Osteocyte (in vitro differentiated cells): ENCODE results near the gene AGMO. TPM values are rescaled to one million over a fixed set of nuclear protein-coding genes. Genes with fewer than 3 reads are reported as not detected.

Experiments
- DNase-seq: peaks from one replicate; pipeline ENCODE4 v3.0.0; 2021; ENCODE audit warnings: mixed read lengths; ENCODE audit not compliant: unreplicated experiment; ENCODE audit errors: extremely low spot score
- H3K27ac Mint-ChIP-seq: one replicate; pipeline ENCODE4 v1.8.0; 2021; ENCODE audit warnings: mild to moderate bottlenecking, mixed read lengths; ENCODE audit not compliant: unreplicated experiment
- H3K27me3 Mint-ChIP-seq: one replicate; pipeline ENCODE4 v1.8.0; 2021; ENCODE audit warnings: mixed read lengths; ENCODE audit not compliant: unreplicated experiment
- H3K36me3 Mint-ChIP-seq: one replicate; pipeline ENCODE4 v1.8.0; 2021; ENCODE audit warnings: mixed read lengths; ENCODE audit not compliant: unreplicated experiment
- H3K4me1 Mint-ChIP-seq: one replicate; pipeline ENCODE4 v1.8.0; 2021; ENCODE audit warnings: mixed read lengths; ENCODE audit not compliant: unreplicated experiment
- H3K4me3 Mint-ChIP-seq: one replicate; pipeline ENCODE4 v1.8.0; 2021; ENCODE audit warnings: mild to moderate bottlenecking, moderate library complexity, mixed read lengths; ENCODE audit not compliant: unreplicated experiment
- H3K9me3 Mint-ChIP-seq: one replicate; pipeline ENCODE4 v1.8.0; 2021; ENCODE audit warnings: mixed read lengths; ENCODE audit not compliant: unreplicated experiment
- CTCF ChIP-seq: fragments of 200-600 bp; sonication (generic); IDR thresholded peaks from 2 replicates; pipeline ENCODE4 v1.5.0; 2021; ENCODE audit warnings: antibody characterized with exemption, mild to moderate bottlenecking, moderate library complexity
- total RNA-seq: library from RNA; stranded (reverse); gene quantifications from 2 replicates; pipeline ENCODE4 v1.2.1, GENCODE V29; 2021

Gene AGMO
- total RNA-seq, 1 donor from 2014 or later: 1.7 TPM

GRCh38 chr7:15396210-15397158 is 165.3 kb downstream of the AGMO start:
- H3K4me3 Mint-ChIP-seq: no peak overlapping the region
- H3K27me3 Mint-ChIP-seq: no peaks in the 10 kb centered on the region
- H3K4me1 Mint-ChIP-seq: peaks cover 9% of the 10 kb centered on the region
- H3K27ac Mint-ChIP-seq: no peak overlapping the region
- H3K9me3 Mint-ChIP-seq: no peaks in the 10 kb centered on the region
- peaks cover 4% of the 10 kb centered on the region for H3K36me3 Mint-ChIP-seq
- no peak for TF ChIP-seq CTCF
- DNase-seq: no peak

GRCh38 chr7:15389073-15389472 is 172.7 kb downstream of the AGMO start:
- no peaks in the 10 kb centered on the region for H3K27me3 Mint-ChIP-seq
- H3K9me3 Mint-ChIP-seq: no peaks in the 10 kb centered on the region
- H3K36me3 Mint-ChIP-seq: no peaks in the 10 kb centered on the region
- no peak for DNase-seq
- peaks cover 6% of the 10 kb centered on the region for H3K4me1 Mint-ChIP-seq
- no peak overlapping the region for H3K27ac Mint-ChIP-seq
- H3K4me3 Mint-ChIP-seq: no peak overlapping the region
- peak; percentile 22 for TF ChIP-seq CTCF

- Mint-ChIP-seq H3K4me3 (peak overlapping the region; percentile 5), H3K4me1 (peaks cover 58% of the 10 kb centered on the region), H3K36me3 (peaks cover 4% of the 10 kb centered on the region), H3K27ac (peak overlapping the region; percentile 40), H3K27me3 (no peaks in the 10 kb centered on the region), H3K9me3 (peaks cover 15% of the 10 kb centered on the region)
- no peak for TF ChIP-seq CTCF
- DNase-seq: no peak
These were observed 183.2 kb downstream of the AGMO start for GRCh38 chr7:15378494-15379145.

GRCh38 chr7:15376600-15376999 is 185.2 kb downstream of the AGMO start:
- Mint-ChIP-seq H3K36me3 (peaks cover 4% of the 10 kb centered on the region), H3K27ac (peak overlapping the region; percentile 84), H3K27me3 (no peaks in the 10 kb centered on the region), H3K4me1 (peaks cover 60% of the 10 kb centered on the region), H3K4me3 (peak overlapping the region; percentile 55), H3K9me3 (peaks cover 15% of the 10 kb centered on the region)
- no peak for DNase-seq
- TF ChIP-seq CTCF: no peak

- Mint-ChIP-seq H3K4me1 (peaks cover 19% of the 10 kb centered on the region), H3K4me3 (no peak overlapping the region), H3K27me3 (no peaks in the 10 kb centered on the region), H3K9me3 (peaks cover 7% of the 10 kb centered on the region), H3K36me3 (no peaks in the 10 kb centered on the region), H3K27ac (no peak overlapping the region)
- no peak for TF ChIP-seq CTCF
- no peak for DNase-seq
These were observed 191.4 kb downstream of the AGMO start for GRCh38 chr7:15370441-15370840.
